Measurements from ENCODE around the gene EGFLAM. TPM values are rescaled to one million over a fixed set of nuclear protein-coding genes. Genes with fewer than 3 reads are reported as not detected.

EGFLAM gene
- total RNA-seq, 4 donors from 2014 or later, result 3.5 to 6.7 (median 6.3) TPM

GRCh38 chr5:38274370-38274769, 16.0 kb downstream of the EGFLAM start:
- no peak for TF ChIP-seq POLR2A (IDR thresholded peaks at IDR 0.05)
- TF ChIP-seq CTCF (IDR thresholded peaks at IDR 0.05), result no peak
- 69 to 79% methylated on average over 1 of the region's 1 CpG for WGBS, 2 donors
- Histone ChIP-seq H3K9me3 (no peaks in the 10 kb centered on the region), H3K36me3 (no peaks in the 10 kb centered on the region), H3K27ac (no peak overlapping the region), H3K4me3 (replicated peaks in 1 of 3) (no peak overlapping the region), H3K4me1 (no peaks in the 10 kb centered on the region), H3K27me3 (no peaks in the 10 kb centered on the region)
- no peak for DNase-seq
- intact Hi-C loops (cut with DNase I), result no loop called here

- no peak for DNase-seq
- Histone ChIP-seq H3K36me3 (no peaks in the 10 kb centered on the region), H3K27me3 (no peaks in the 10 kb centered on the region), H3K27ac (no peak overlapping the region), H3K4me1 (no peaks in the 10 kb centered on the region), H3K4me3 (replicated peaks in 1 of 3) (no peak overlapping the region), H3K9me3 (no peaks in the 10 kb centered on the region)
- intact Hi-C loops (cut with DNase I), result no loop called here
- TF ChIP-seq POLR2A (IDR thresholded peaks at IDR 0.05), result no peak
- no peak for TF ChIP-seq CTCF (IDR thresholded peaks at IDR 0.05)
Observed at GRCh38 chr5:38284384-38284783, 26.0 kb downstream of the EGFLAM start.

GRCh38 chr5:38285226-38285625, 26.9 kb downstream of the EGFLAM start:
- Histone ChIP-seq H3K4me1 (no peaks in the 10 kb centered on the region), H3K36me3 (no peaks in the 10 kb centered on the region), H3K9me3 (no peaks in the 10 kb centered on the region), H3K4me3 (replicated peaks in 1 of 3) (no peak overlapping the region), H3K27me3 (no peaks in the 10 kb centered on the region), H3K27ac (no peak overlapping the region)
- DNase-seq, result no peak
- 64 to 66% methylated on average over 2 of the region's 2 CpGs for WGBS, 2 donors
- TF ChIP-seq CTCF (IDR thresholded peaks at IDR 0.05) (no peak), POLR2A (IDR thresholded peaks at IDR 0.05) (no peak)
- intact Hi-C loops (cut with DNase I), result no loop called here

- Histone ChIP-seq H3K4me3 (replicated peaks in 1 of 3) (no peak overlapping the region), H3K9me3 (no peaks in the 10 kb centered on the region), H3K27ac (no peak overlapping the region), H3K4me1 (no peaks in the 10 kb centered on the region), H3K36me3 (no peaks in the 10 kb centered on the region), H3K27me3 (no peaks in the 10 kb centered on the region)
- DNase-seq, result no peak
- intact Hi-C loops (cut with DNase I), result no loop called here
- TF ChIP-seq POLR2A (IDR thresholded peaks at IDR 0.05) (no peak), CTCF (IDR thresholded peaks at IDR 0.05) (no peak)
- 69 to 71% methylated on average over 4 of the region's 4 CpGs for WGBS, 2 donors
Observed at GRCh38 chr5:38286002-38286401, 27.6 kb downstream of the EGFLAM start.

- intact Hi-C loops (cut with DNase I), result no loop called here
- Histone ChIP-seq H3K36me3 (no peaks in the 10 kb centered on the region), H3K27me3 (no peaks in the 10 kb centered on the region), H3K9me3 (no peaks in the 10 kb centered on the region), H3K4me3 (replicated peaks in 1 of 3) (no peak overlapping the region), H3K27ac (no peak overlapping the region), H3K4me1 (no peaks in the 10 kb centered on the region)
- no peak for TF ChIP-seq POLR2A (IDR thresholded peaks at IDR 0.05)
- no peak for TF ChIP-seq CTCF (IDR thresholded peaks at IDR 0.05)
- no peak for DNase-seq
- WGBS, 2 donors, result 94 to 96% methylated on average over 2 of the region's 2 CpGs
Observed at GRCh38 chr5:38287124-38287523, 28.8 kb downstream of the EGFLAM start.
